ENCODE measurements around the gene DNAH14.

GRCh38 chr1:225396357-225396756 is 466.9 kb downstream of the DNAH14 start:
- TF ChIP-seq, protein P1, sequence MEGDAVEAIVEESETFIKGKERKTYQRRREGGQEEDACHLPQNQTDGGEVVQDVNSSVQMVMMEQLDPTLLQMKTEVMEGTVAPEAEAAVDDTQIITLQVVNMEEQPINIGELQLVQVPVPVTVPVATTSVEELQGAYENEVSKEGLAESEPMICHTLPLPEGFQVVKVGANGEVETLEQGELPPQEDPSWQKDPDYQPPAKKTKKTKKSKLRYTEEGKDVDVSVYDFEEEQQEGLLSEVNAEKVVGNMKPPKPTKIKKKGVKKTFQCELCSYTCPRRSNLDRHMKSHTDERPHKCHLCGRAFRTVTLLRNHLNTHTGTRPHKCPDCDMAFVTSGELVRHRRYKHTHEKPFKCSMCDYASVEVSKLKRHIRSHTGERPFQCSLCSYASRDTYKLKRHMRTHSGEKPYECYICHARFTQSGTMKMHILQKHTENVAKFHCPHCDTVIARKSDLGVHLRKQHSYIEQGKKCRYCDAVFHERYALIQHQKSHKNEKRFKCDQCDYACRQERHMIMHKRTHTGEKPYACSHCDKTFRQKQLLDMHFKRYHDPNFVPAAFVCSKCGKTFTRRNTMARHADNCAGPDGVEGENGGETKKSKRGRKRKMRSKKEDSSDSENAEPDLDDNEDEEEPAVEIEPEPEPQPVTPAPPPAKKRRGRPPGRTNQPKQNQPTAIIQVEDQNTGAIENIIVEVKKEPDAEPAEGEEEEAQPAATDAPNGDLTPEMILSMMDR (IDR thresholded peaks at IDR 0.05) = no peak
- TF ChIP-seq ZFX (IDR thresholded peaks at IDR 0.05; ENCODE audit: borderline replicate concordance) = no peak

Data from 22Rv1 (cell line).